Measurements from ENCODE around the gene OSGEP. TPM values are rescaled to one million over a fixed set of nuclear protein-coding genes. Genes with fewer than 3 reads are reported as not detected.
A peak's percentile ranks its signal among the peaks of the same experiment; 100 is the strongest.

The OSGEP gene
- total RNA-seq, 2 donors from 2014 or later = 44.3 to 50.7 TPM

DNA sequence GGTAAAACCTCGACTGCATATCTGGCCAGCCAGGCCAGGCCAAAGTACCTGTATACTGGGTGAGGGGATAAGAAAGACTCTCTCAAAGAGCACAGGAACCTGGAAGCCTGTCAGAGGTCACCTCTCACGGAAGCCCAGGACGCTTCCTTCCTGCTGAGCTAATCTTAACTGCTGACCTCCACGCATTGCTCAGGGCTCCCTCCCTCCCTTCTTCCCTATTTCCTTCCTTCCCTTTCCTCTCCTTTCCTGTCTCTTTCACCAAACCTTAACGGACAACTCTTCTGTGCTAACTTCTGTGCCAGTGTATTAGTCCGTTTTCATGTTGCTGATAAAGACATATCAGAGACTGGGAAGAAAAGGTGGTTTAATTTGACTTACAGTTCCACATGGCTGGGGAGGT is 36.0 kb upstream of the OSGEP start:
- H3K27ac Mint-ChIP-seq = peak overlapping the region; percentile 17
- H3K36me3 ChIP-seq (ENCODE audit: control insufficient read depth, insufficient read depth, low read length) = no peaks in the 10 kb centered on the region
- H3K9me3 Mint-ChIP-seq = peaks cover 17% of the 10 kb centered on the region
- H3K27me3 ChIP-seq (ENCODE audit: control insufficient read depth, insufficient read depth, low read length, poor library complexity, severe bottlenecking) = no peaks in the 10 kb centered on the region
- peaks cover 6% of the 10 kb centered on the region for H3K9me3 ChIP-seq (ENCODE audit: control insufficient read depth, low read length)
- 59 to 68% methylated on average over 2 to 6 of the region's 6 CpGs for WGBS, 2 experiments (ENCODE audit: insufficient coverage in 1 of 2, insufficient read length in 1 of 2)
- H3K4me3 Mint-ChIP-seq = no peak overlapping the region
- H3K9ac ChIP-seq (ENCODE audit: extremely low read depth, low read length, poor library complexity, severe bottlenecking) = no peak overlapping the region
- H3K27ac ChIP-seq (ENCODE audit: low read depth, low read length) = no peak overlapping the region
- no peak for DNase-seq
- TF ChIP-seq, protein P1, sequence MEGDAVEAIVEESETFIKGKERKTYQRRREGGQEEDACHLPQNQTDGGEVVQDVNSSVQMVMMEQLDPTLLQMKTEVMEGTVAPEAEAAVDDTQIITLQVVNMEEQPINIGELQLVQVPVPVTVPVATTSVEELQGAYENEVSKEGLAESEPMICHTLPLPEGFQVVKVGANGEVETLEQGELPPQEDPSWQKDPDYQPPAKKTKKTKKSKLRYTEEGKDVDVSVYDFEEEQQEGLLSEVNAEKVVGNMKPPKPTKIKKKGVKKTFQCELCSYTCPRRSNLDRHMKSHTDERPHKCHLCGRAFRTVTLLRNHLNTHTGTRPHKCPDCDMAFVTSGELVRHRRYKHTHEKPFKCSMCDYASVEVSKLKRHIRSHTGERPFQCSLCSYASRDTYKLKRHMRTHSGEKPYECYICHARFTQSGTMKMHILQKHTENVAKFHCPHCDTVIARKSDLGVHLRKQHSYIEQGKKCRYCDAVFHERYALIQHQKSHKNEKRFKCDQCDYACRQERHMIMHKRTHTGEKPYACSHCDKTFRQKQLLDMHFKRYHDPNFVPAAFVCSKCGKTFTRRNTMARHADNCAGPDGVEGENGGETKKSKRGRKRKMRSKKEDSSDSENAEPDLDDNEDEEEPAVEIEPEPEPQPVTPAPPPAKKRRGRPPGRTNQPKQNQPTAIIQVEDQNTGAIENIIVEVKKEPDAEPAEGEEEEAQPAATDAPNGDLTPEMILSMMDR (conservative IDR thresholded peaks at IDR 0.05) = no peak
- H3K4me1 Mint-ChIP-seq = peaks cover 13% of the 10 kb centered on the region
- no peaks in the 10 kb centered on the region for H3K36me3 Mint-ChIP-seq (ENCODE audit: low read depth)
- no peaks in the 10 kb centered on the region for H3K27me3 Mint-ChIP-seq (ENCODE audit: insufficient read depth)
- no peaks in the 10 kb centered on the region for H3K4me1 ChIP-seq (ENCODE audit: control insufficient read depth, insufficient read depth, low read length)
- no peak overlapping the region for H3K4me3 ChIP-seq (ENCODE audit: low read length)

DNA sequence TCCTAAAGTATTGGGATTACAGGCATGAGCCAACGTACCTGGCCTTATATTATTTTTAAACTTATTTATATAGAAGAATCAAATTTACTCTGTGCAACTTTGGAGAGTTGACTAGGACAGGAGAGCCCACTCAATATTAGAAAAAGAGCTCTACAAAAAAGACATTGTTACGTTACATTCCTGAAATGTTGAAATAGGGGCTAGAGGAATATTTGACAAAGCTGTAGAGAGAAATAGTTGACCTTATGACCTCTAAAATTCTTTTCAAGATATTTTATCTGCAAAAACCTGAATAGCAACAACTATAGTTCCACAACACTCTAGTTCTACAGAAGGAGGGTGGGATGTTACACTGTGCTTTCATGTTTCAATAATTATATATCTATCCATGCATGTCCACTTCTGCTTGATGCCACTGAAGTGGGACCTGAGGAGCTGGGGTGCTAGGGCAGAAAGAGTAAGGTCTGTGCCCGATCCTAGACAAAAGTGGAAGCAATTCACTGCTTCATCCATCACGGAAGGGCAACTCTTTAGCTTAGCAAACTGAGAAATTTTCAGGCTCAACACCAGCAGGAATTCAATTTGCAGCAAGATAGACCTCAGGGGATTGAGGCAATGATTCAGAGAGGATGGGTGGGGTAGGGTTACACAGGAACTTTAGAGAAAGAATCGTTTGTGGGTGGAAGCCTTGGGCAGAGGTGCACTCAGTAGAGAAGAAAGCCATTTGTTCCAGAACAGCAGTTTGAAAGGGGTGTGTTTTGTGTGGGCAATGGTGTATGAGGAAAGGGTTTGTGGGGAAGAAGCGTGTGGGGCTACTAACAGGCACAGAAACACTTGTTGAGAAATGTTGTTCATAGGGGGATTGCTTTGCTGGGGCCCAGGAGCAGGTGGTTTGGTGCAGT is 34.7 kb upstream of the OSGEP start:
- H3K4me3 ChIP-seq (ENCODE audit: low read length) = no peak overlapping the region
- peaks cover 6% of the 10 kb centered on the region for H3K9me3 Mint-ChIP-seq
- H3K27ac ChIP-seq (ENCODE audit: low read depth, low read length) = no peak overlapping the region
- TF ChIP-seq, protein P1 (conservative IDR thresholded peaks at IDR 0.05) = no peak
- no peaks in the 10 kb centered on the region for H3K36me3 ChIP-seq (ENCODE audit: control insufficient read depth, insufficient read depth, low read length)
- H3K4me1 ChIP-seq (ENCODE audit: control insufficient read depth, insufficient read depth, low read length) = no peaks in the 10 kb centered on the region
- WGBS, 2 experiments (ENCODE audit: insufficient coverage in 1 of 2, insufficient read length in 1 of 2) = 50 to 57% methylated on average over 4 to 5 of the region's 6 CpGs
- no peak overlapping the region for H3K27ac Mint-ChIP-seq
- no peaks in the 10 kb centered on the region for H3K27me3 ChIP-seq (ENCODE audit: control insufficient read depth, insufficient read depth, low read length, poor library complexity, severe bottlenecking)
- H3K4me3 Mint-ChIP-seq = no peak overlapping the region
- no peak for DNase-seq
- H3K4me1 Mint-ChIP-seq = peaks cover 18% of the 10 kb centered on the region
- H3K9ac ChIP-seq (ENCODE audit: extremely low read depth, low read length, poor library complexity, severe bottlenecking) = no peak overlapping the region
- H3K9me3 ChIP-seq (ENCODE audit: control insufficient read depth, low read length) = no peaks in the 10 kb centered on the region
- H3K27me3 Mint-ChIP-seq (ENCODE audit: insufficient read depth) = no peaks in the 10 kb centered on the region
- H3K36me3 Mint-ChIP-seq (ENCODE audit: low read depth) = no peaks in the 10 kb centered on the region

DNA sequence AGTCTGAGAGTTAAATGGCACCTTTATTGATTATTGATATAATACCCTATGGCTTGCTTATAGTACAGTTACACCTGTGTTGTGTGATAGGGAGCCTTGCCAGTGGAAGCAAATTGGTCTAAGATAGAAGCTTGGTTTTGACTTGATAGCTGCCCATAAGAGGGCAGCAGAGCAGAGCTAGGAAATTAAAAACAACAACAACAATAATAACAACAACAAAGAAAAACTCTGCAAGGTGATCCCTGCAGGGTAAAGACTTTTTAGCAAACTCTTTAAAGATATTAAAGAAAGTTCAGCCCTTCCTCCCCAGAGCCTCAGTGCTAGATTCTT is 32.7 kb upstream of the OSGEP start:
- TF ChIP-seq, protein P1 (conservative IDR thresholded peaks at IDR 0.05) = peak; percentile 57
- Histone ChIP-seq H3K9me3 (ENCODE audit: control insufficient read depth, low read length) (no peaks in the 10 kb centered on the region), H3K27ac (ENCODE audit: low read depth, low read length) (no peak overlapping the region), H3K27me3 (ENCODE audit: control insufficient read depth, insufficient read depth, low read length, poor library complexity, severe bottlenecking) (no peaks in the 10 kb centered on the region), H3K4me1 (ENCODE audit: control insufficient read depth, insufficient read depth, low read length) (no peaks in the 10 kb centered on the region), H3K4me3 (ENCODE audit: low read length) (no peak overlapping the region), H3K36me3 (ENCODE audit: control insufficient read depth, insufficient read depth, low read length) (no peaks in the 10 kb centered on the region), H3K9ac (ENCODE audit: extremely low read depth, low read length, poor library complexity, severe bottlenecking) (no peak overlapping the region)
- Mint-ChIP-seq H3K27ac (no peak overlapping the region), H3K4me3 (no peak overlapping the region), H3K36me3 (ENCODE audit: low read depth) (no peaks in the 10 kb centered on the region), H3K27me3 (ENCODE audit: insufficient read depth) (no peaks in the 10 kb centered on the region), H3K4me1 (peaks cover 18% of the 10 kb centered on the region), H3K9me3 (no peaks in the 10 kb centered on the region)
- no peak for DNase-seq
